GM19043 (cell line): Measurements from ENCODE around the gene KDM8.
"Not testable (repeated sequence)": the region's sequence is repeated elsewhere in the genome, so short reads cannot be mapped to it uniquely, and the experiment has no call there.

ENCODE experiments used
- ATAC-seq: cut with Tn5 transposase; IDR thresholded peaks from one replicate; pipeline ENCODE4 v1.9.1; 2021; ENCODE audit warnings: low read depth; ENCODE audit not compliant: unreplicated experiment

Gene KDM8

DNA sequence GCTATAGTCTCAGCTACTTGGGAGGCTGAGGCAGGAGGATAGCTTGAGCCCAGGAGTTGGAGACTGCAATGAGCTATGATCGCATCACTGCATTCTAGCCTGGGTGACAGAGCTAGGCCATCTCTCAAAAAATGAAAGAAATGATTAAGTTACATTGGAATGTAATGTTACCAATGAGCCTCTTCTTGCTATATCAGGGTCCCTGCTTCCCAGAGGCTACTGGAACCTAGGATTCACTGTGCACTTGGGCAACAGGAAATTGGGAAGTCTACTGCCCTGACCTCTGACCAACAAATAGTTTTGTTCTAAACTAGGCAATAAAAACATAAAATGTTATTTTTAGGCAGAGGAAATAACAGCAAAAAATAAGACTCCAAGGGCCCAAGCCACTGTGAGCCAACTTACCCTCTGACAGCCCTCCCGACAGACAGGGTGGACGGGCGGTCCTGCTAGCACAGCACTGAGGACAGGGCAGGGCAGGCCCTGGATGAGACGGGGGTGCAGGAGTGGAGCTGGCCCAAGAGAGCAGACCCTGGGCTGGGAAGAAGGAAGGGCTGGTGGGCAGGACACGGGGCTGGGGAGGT, 37.7 kb downstream of the KDM8 start:
- no peak for ATAC-seq

- ATAC-seq, result no peak
Observed at GRCh38 chr16:27241658-27242057, 38.3 kb downstream of the KDM8 start.

DNA sequence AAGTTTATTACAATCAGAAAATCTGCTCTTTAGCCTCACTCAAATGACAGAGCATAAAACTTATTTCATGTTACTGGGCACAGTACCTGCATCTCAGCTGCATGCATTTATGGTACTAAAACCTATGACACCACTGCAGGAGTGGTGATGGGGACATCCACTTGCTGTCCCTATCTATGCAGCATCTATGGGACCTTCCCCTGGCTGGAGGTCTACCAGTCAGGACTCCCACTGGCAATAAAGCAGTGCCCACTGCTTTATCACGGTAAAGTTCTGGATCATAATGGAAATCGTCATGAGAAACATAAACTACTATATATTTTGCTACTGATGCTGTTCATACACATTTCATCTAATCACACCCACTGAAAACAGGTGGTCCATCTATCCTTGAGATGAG, 39.1 kb downstream of the KDM8 start:
- ATAC-seq, result no peak

DNA sequence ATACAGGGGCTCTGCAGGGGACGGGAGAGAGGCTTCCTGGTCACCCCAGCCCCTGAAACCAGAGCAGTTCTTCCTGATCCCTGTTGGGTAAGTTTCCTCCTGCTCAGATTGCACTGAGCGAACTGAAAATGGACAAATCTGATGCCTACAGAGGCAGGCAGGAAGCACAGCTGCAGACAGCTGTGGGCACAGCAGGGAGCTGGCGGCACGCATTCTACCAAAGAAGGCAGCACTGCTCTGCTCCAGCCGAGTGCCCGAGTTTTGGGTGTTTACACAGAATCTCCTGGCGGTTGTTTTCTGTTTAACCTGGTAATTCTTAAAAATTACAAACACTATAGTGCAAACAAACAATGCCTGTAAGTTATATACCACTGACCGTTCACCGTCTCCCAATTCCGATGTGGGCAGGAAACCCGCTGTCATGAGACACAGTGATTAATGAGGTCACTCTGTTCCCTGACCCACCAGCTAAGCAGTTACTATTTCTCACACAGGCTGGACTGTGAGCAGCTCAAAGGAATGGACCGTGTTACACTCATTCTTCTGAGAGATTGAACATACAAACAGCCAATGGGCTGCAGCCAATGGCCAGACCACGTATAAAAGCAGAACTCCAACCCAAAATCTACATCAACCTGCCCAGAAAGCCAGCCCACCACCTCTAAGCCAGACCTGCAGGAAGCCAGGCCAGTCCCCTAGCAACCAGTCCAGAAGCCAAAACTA, 39.7 kb downstream of the KDM8 start:
- ATAC-seq, result no peak

DNA sequence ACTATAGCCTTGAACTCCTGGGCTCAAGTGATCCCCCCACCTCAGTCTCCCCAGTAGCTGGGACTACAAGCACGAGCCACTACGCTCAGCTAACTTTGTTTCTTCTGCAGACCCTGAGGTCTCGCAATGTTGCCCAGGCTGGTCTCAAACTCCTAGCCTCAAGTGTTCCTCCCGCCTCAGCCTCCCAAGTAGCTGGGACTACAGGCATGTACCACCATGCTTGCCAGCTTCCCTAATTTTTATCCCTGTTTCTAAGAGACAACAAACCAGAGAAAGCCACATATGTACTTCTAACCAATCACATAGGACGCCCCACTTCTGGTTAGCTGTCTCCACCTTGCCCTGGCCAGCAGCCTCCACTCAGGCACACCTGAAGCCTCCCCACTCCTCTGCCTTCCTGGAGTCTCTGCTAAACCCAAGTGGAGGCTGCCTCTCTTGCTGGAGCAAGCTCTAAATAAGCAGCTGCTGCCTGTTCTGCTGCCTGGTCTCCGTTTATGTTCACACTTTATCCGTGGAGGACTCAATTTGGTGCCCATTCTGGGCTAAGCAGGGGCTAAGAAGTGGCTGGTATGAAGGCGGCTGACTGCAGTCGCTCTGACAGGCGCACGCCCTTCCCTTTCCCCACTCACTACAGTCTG, 40.5 kb downstream of the KDM8 start:
- no peak for ATAC-seq

DNA sequence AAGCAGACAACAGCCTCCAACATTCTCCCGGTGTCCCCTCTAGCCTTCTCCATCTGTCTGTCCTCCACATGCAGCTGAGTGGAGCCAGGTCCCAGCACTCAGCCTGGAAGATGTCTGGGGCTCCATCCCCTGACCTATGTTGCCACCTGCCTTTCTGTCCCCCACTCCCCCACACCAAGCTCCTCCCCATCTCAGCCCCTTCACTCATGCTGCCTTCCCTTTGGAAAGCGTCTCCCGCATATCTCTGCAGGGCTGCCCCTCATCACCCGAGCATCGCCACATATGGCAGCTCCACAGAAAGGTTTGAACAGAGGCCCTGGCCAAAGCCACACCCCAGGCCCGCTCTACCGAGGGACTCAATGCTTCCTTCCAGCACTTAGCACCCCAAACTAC, 41.0 kb downstream of the KDM8 start:
- ATAC-seq, result no peak

GRCh38 chr16:27245276-27246172, 42.2 kb downstream of the KDM8 start:
- ATAC-seq, result no peak

GRCh38 chr16:27246439-27246838, 43.1 kb downstream of the KDM8 start:
- no peak for ATAC-seq

DNA sequence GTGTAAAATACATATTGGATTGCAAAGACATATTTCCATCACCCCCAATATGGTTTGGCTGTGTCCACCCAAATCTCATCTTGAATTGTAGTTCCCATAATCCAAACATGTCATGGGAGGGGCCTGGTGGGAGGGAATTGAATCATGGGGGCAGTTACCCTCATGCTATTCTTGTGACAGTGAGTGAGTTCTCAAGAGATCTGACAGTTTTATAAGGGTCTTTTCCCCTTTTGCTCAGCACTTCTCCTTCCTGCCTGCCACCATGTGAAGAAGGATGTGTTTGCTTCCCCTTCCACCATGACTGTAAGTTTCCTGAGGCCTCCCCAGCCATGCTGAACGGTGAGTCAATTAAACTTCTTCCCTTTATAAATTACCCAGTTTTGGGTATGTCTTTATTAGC, 43.8 kb downstream of the KDM8 start:
- not testable (repeated sequence) for ATAC-seq

GRCh38 chr16:27248036-27248435, 44.7 kb downstream of the KDM8 start:
- no peak for ATAC-seq

DNA sequence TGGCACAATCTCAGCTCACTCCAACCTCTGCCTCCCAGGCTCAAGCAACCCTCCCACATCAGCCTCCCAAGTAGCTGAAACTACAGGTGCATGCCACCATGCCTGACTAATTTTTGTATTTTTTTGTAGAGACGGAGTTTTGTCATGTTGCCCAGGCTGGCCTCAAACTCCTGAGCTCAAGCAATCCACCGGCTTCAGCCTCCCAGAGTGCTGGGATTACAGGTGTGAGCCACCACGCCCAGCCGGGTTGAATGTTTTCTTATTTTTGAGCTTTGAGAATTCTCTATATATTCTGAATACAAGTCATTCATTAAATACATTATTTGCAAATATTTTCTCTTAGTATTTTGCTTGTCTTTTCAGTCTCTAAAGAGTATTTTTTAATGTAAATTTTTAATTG, 45.6 kb downstream of the KDM8 start:
- ATAC-seq, result not testable (repeated sequence)

DNA sequence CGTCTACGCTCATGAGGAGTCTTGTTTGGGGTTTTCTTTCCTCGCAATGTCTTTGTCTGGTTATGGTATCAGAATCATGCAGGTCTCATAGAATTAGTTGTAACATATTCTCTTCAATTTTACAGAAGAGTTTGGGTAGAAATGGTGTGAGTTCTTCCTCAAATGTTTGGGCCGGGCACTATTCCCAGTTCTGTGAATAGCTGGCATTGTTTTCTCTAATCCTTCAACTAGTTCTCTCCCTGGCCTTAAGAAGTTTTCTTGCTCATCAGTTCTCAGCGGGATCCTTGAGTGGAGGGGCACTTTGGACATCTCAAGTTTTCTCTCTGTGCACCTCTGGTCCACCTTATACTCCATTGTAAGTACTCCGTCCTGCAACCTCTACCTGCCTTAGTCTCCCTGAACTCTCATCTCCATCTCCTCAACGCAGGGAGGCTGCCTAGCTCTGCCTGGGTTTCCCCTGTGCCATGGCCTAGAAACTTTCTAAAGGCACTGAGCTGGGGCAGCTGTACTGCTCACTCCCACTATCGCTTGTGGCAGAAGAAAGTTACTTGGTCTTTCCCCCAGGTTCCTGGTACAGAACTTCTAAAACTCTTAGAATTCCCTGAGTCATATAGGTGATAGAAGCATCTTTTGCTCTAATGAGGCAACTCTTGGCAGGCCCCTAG, 48.3 kb downstream of the KDM8 start:
- no peak for ATAC-seq

- ATAC-seq, result no peak
Observed at GRCh38 chr16:27252206-27252585, 48.9 kb downstream of the KDM8 start.

DNA sequence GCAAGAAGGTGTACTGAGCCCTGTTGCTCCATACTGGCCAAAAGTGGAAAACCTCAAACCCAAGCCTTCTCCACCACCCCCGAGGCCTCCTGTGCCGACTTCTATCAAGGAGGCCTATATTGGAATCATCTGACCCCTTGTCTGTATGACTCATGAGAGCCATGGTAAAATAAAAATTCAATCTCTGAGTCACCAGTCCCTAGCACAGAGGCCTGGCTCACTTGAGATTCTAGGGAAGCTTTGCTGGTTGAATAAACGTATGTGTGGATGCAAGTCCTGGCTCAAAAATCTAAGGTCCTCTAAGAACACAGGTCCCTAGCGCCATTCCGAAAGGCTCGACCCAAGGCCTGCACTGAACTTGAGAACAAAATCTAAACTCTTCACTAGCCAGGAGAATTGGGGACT, 50.2 kb downstream of the KDM8 start:
- no peak for ATAC-seq

GRCh38 chr16:27254262-27254811, 51.0 kb downstream of the KDM8 start:
- ATAC-seq, result no peak

DNA sequence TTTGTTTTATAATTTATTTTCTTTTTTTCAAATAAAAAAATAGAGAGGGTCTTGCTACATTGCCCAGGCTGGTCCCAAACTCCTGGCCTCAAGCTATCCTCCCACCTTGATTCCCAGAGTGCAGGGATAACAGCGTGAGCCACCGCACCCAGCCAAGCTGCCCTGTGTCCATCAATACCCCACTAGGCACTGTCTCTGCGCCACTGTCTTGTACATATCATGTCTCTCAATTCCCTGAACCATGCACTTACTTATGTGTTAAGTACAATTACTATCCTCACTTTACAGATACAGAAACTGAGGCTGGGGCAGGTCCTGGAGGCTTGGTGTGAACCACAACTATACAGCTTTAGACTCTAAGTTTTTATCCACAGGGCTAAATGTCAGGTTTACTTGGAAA, 53.5 kb downstream of the KDM8 start:
- ATAC-seq, result no peak

- no peak for ATAC-seq
Observed at GRCh38 chr16:27257271-27257670, 53.9 kb downstream of the KDM8 start.

GRCh38 chr16:27258241-27258734, 55.0 kb downstream of the KDM8 start:
- no peak for ATAC-seq

DNA sequence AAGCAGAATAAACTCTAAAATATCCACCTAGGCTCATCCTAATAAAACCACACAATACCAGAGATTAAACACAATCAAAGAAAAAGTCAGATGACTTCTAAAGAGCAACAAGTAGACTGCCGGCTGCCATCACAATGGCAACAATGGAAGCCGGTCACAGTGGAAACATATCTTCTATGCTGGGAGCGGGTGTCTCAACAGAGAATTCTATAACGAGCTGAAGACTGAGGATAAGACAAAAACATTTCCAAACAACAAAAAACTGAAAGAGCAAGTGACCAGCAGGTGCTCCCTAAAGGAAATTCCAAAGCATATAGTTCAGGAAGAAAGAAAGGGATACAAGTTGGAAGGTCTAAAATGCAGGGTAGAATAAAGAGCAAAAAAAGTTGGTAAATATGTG, 56.4 kb downstream of the KDM8 start:
- ATAC-seq, result no peak

DNA sequence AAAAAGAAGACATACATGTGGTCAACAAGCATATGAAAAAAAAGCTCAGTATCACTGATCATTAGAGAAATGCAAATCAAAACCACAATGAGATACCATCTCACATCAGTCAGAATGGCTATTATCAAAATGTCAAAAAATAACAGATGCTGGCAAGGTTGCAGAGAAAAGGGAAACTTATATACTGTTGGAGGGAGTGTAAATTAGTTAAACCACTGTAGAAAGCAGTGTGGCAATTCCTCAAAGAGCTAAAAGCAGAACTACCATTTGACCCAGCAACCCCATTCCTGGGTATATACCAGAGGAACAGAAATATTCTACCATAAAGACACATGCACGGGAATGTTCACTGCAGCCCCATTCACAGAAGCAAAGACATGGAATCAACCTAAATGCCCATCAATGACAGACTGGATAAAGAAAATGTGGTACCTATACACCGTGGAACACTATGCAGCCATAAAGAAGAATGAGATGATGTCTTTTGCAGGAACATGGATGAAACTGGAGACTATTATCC, 59.6 kb downstream of the KDM8 start:
- not testable (repeated sequence) for ATAC-seq
